Measurements from ENCODE around the gene NOS1.

Gene NOS1

GRCh38 chr12:117172168-117172567 is 189.3 kb downstream of the NOS1 start:
- H3K27ac ChIP-seq, result no peak overlapping the region
- TF ChIP-seq CTCF (IDR thresholded peaks at IDR 0.05; ENCODE audit: low read depth, low read length), result no peak
- H3K27me3 ChIP-seq (ENCODE audit: insufficient read depth, low read depth, severe bottlenecking), result no peaks in the 10 kb centered on the region
- no peaks in the 10 kb centered on the region for H3K9me3 ChIP-seq (ENCODE audit: severe bottlenecking)
- H3K36me3 ChIP-seq, result peaks cover 91% of the 10 kb centered on the region
- no peak for DNase-seq
- H3K4me3 ChIP-seq (ENCODE audit: low read depth, low read length), result no peak overlapping the region

GRCh38 chr12:117171499-117172162 is 189.8 kb downstream of the NOS1 start:
- Histone ChIP-seq H3K27ac (no peak overlapping the region), H3K36me3 (peaks cover 91% of the 10 kb centered on the region), H3K27me3 (ENCODE audit: insufficient read depth, low read depth, severe bottlenecking) (no peaks in the 10 kb centered on the region), H3K9me3 (ENCODE audit: severe bottlenecking) (no peaks in the 10 kb centered on the region), H3K4me3 (ENCODE audit: low read depth, low read length) (no peak overlapping the region)
- no peak for DNase-seq
- TF ChIP-seq CTCF (IDR thresholded peaks at IDR 0.05; ENCODE audit: low read depth, low read length), result no peak

- Histone ChIP-seq H3K9me3 (ENCODE audit: severe bottlenecking) (no peaks in the 10 kb centered on the region), H3K36me3 (peaks cover 91% of the 10 kb centered on the region), H3K27ac (no peak overlapping the region), H3K4me3 (ENCODE audit: low read depth, low read length) (no peak overlapping the region), H3K27me3 (ENCODE audit: insufficient read depth, low read depth, severe bottlenecking) (no peaks in the 10 kb centered on the region)
- no peak for DNase-seq
- no peak for TF ChIP-seq CTCF (IDR thresholded peaks at IDR 0.05; ENCODE audit: low read depth, low read length)
These were observed 191.9 kb downstream of the NOS1 start for GRCh38 chr12:117169548-117169947.

- DNase-seq, result no peak
- no peak overlapping the region for H3K4me3 ChIP-seq (ENCODE audit: low read depth, low read length)
- H3K27me3 ChIP-seq (ENCODE audit: insufficient read depth, low read depth, severe bottlenecking), result no peaks in the 10 kb centered on the region
- no peak for TF ChIP-seq CTCF (IDR thresholded peaks at IDR 0.05; ENCODE audit: low read depth, low read length)
- peaks cover 90% of the 10 kb centered on the region for H3K36me3 ChIP-seq
- H3K27ac ChIP-seq, result no peak overlapping the region
- H3K9me3 ChIP-seq (ENCODE audit: severe bottlenecking), result no peaks in the 10 kb centered on the region
These were observed 192.4 kb downstream of the NOS1 start for GRCh38 chr12:117168976-117169375.

- no peak overlapping the region for H3K27ac ChIP-seq
- H3K36me3 ChIP-seq, result peaks cover 90% of the 10 kb centered on the region
- no peaks in the 10 kb centered on the region for H3K27me3 ChIP-seq (ENCODE audit: insufficient read depth, low read depth, severe bottlenecking)
- H3K9me3 ChIP-seq (ENCODE audit: severe bottlenecking), result no peaks in the 10 kb centered on the region
- no peak for TF ChIP-seq CTCF (IDR thresholded peaks at IDR 0.05; ENCODE audit: low read depth, low read length)
- H3K4me3 ChIP-seq (ENCODE audit: low read depth, low read length), result no peak overlapping the region
- DNase-seq, result no peak
These were observed 193.7 kb downstream of the NOS1 start for GRCh38 chr12:117167769-117168168.

- Histone ChIP-seq H3K4me3 (ENCODE audit: low read depth, low read length) (no peak overlapping the region), H3K9me3 (ENCODE audit: severe bottlenecking) (no peaks in the 10 kb centered on the region), H3K27ac (no peak overlapping the region), H3K36me3 (peaks cover 90% of the 10 kb centered on the region), H3K27me3 (ENCODE audit: insufficient read depth, low read depth, severe bottlenecking) (no peaks in the 10 kb centered on the region)
- no peak for DNase-seq
- no peak for TF ChIP-seq CTCF (IDR thresholded peaks at IDR 0.05; ENCODE audit: low read depth, low read length)
These were observed 195.3 kb downstream of the NOS1 start for GRCh38 chr12:117166107-117166506.
